GM19452 (cell line): ENCODE data around the gene TMEM253.

Source experiments
- ATAC-seq: cut with Tn5 transposase; IDR thresholded peaks from one replicate; pipeline ENCODE4 v1.9.1; 2021; ENCODE audit not compliant: unreplicated experiment

Gene TMEM253

GRCh38 chr14:21089877-21090193 lies 11.0 kb upstream of the TMEM253 start:
- ATAC-seq, result no peak

- no peak for ATAC-seq
Observed at GRCh38 chr14:21090194-21090939, 10.5 kb upstream of the TMEM253 start.

GRCh38 chr14:21090940-21091663 lies 9.8 kb upstream of the TMEM253 start:
- ATAC-seq, result no peak

DNA sequence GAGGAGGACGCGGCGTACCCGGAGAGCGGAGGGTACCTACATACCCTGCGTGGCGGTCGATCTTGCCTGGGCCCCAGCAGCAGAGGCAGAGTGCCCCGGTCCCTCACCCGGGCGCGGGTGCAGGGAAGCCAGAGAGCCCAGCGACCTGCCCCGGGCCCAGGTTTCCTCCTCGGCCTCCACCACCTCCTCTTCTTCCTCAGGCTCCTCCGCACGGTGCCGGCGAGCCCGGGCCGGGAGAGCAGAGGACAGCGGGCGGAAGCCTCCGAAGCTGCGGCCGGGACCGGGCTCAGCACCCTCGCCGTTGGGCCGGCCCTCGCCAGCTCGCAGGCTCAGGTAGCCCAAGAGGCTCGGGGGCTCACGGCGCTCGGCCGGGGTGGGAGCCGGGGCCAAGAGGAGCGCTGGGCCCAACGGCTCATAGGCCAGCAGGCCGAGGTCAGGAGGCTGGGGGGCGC lies 9.0 kb upstream of the TMEM253 start:
- no peak for ATAC-seq

DNA sequence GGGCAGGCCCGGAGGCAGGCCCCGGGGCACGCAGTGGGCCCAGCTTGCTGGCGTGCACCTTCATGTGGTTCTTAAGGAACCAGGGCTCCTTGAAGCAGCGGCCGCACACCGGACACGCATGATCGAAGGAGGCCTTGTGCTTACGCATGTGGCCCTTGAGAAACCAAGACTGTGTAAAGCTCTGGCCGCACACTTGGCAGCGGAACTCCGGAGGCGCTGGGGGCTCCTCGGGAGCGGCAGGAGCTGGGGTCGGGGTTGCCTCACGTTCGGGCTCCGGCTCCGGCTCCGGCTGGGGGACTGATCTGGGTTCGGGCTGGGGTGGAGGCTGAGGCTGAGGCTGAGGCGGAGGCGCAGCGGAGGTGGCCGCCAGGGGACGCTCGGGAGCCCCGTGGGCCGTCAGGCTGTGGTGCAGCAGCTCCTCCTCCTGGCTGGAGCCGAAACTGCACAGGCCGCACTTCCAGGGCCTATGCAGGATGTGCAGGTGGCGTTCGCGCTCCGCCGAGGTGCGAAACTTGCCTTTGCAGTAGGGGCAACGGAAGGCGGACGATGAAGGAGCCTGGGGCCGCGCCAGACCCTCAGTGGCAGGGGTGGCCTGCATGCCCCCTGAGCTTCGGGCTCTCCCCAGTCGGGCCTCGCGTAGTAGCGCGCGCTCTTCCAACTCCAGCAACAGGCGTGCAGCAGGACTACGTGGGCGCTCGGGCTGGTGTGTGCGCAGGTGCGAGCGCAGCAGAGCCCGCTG lies 8.4 kb upstream of the TMEM253 start:
- peak; percentile 87 for ATAC-seq

- ATAC-seq, result no peak
Observed at GRCh38 chr14:21093018-21093417, 7.8 kb upstream of the TMEM253 start.

DNA sequence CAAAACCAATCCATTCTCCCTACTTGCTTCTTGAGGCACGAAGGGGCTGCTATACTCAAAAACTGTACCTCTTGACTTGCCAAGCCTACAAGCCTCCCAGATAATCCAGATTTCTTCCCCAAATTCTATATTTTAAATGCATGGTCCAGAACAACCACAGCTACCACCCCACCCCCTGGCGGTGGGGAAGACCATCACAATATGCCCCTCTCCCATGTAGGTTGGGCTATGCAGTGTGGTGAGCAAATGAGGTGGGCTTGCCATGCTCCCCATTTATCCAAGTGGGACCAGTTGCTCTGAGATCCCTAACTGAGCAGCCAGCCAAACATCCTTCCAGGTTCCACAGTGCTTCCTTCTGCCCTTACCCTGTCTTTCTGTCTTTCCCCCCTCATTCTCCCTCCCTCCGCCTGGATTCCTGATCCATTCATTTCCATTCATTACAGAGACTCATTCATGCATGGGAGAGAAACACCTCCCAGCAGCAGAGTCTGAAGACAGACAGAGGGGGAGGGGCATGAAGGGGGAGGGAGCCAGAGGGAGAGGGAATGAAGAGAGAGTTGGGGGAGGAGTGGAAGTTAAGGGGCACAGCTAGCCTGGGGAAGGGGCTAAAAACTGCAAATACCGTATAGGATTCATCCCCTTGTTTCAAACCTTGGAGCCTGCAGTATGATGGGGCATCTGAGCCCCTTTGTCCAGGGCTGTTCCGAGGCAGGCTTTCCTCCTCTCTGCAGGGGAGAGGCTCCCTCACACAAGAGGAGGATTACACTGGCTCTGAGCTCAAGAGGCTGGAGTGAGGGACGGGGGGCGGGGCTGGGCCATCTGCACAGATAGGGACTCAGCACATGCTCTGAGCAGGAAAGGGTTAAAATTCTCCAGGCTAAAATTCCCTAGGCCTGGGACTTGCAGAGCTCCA lies 6.8 kb upstream of the TMEM253 start:
- no peak for ATAC-seq

- ATAC-seq, result no peak
Observed at GRCh38 chr14:21095430-21096205, 5.2 kb upstream of the TMEM253 start.

GRCh38 chr14:21096438-21096837 lies 4.4 kb upstream of the TMEM253 start:
- no peak for ATAC-seq

DNA sequence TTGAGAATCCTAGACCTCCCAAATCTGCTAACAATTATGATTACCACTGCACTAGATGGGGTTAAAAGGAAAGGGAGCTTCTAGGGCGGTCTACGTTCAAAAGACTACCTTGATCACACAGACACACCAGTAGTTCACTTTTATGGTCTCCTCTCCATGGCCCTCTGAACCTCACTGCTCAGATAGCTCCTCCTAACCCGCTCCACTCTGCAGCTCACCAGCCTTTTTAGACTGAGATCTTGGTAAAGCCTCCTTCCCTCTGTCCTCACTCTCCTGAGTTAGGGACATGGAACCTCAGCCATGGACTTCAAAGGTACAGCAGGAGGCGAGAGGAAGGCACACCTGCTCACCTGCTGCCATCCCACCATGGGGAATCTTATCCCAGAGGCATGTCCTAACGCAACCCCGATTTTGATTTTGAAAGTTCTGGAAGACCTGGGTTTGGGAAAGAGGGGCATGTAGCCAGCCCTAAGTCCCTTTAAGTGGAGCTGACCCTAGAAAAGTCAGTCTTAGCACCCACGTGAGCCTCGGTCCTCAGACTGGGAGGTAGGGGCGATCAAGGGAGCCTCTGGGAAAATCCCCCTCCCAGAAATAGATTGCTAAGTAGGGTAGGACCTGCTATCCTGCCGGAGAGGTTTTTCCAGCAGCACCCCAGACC lies 3.8 kb upstream of the TMEM253 start:
- ATAC-seq, result no peak

- no peak for ATAC-seq
Observed at GRCh38 chr14:21097636-21098075, 3.2 kb upstream of the TMEM253 start.

DNA sequence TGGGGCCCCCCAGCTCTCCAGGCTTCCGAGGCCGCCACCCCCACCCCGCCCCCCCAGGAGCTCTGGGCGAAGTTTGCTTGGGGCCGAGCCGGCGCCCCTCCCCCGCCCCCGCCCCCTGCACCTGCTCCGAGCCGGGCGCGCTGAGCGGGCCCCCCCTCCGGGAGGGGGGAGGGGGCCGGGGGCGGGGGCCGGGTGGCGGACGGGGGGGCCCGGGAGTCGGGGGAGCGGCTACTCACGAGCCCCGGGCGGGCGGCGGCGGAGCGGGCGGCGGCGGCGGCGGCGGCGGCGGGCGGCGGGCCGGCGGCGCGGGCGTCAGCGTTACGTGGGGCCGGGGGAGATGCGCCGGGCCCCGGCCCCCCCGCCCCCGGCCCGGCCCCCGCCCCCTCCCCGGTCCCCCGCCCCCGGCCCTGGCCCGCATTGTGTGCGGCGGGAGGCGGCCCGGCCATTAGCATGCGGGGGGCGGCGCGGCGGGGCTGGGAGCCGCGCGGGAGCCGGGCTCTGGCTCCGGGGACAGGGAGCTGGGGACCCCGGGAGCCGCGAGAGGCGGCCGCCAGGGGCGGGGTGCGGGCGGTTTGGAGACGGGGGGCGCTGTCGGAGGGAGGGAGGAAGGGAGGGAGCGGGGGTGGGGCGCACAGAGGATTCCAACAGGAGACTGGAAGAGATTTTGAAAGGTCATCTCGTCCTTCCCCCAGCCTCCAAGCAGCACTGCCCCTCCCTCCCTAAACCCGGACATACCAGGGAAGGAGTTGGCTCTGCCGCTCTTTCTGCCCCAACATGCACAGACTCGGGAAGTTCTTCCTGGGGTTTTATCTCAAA lies 2.6 kb upstream of the TMEM253 start, which contains the start of gene ZNF219:
Gene ZNF219, minus strand, starts transcription at position 580 of the 816 bp plus-strand sequence. CDS start 5,064 bp downstream, outside the sequence.
- ATAC-seq, result no peak

DNA sequence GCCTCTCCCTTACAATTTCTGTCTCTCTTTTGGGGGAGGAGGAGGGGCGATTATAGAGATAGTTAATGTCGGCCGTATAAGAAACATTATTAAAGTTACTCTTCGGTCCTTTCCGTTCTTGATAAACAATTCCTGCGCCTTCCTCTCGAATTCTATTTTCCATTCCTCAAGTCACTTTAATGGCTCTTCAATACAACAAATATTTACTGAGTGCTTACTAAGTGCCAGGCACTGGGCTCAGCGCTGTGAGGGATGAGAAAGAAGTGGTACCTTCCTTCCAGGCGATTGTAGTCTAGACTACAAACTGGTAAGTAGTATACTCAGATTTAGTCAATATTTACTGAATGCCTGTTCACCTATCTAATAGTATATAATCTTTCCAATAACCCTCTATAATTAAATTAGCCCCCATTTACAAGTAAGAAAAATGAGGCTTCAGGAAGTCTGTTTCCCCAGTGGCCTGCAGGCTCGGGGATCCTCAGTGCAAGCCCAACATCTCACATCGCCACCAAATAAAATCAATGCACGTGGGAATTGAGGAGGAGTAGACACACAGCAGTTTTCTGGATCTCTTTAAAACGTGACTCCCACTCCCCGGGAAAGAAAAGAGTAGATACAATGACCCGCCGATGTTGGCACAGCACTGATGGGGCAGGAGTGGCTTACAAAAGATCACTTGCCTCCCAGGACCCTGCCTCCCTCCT lies 1.8 kb upstream of the TMEM253 start:
- ATAC-seq, result no peak

DNA sequence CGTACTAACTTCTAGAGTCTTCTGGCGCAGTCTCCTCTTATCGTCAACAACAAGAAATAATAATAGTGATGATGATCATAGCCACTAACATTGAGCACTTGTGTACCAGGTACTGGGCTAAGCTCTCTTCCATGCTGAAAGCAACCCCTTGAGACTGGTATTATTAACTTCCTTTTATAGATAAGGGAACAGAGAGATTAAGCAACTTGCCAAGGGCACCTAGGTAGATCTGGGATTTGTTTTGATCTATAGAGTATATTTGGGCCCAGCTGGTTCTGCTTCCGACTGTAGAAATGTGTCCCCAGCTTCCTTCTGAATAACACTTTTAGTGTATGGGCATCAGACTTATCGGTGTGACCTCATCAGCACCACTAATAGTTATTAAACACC lies 1.3 kb upstream of the TMEM253 start:
- no peak for ATAC-seq

DNA sequence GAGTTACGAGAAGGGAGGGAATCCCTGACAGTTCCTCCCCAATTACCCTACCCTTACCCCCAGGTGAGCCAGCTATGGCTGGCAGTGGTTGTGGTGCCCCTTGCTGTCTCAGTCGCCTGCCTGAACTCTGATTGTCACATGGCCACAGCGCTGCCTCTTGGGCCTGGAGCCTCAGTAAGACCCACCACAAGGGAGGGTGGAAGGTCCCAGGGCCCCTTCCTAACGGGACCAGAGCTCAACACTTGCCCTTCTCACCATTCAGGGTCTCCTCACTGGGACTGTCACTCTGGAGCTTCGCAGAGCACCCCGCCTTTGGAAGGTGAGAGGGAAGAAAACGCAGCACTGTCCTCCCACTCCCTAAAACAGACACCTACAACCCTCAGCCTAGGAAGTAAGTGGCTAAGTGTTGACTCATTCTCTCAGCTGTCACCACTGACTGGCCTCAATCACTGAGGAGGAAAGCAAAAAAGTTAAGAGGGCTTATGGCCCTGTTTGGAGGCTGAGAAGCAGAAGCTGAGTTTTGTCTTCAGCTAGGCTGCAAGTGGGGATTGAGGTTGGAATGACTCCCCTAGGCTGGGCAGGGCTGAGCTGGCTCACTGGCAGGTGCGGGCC lies 1.0 kb downstream of the TMEM253 start:
- no peak for ATAC-seq

- ATAC-seq, result no peak
Observed at GRCh38 chr14:21102521-21103410, 1.9 kb downstream of the TMEM253 start.

GRCh38 chr14:21103411-21103709 lies 2.5 kb downstream of the TMEM253 start:
- ATAC-seq, result no peak
